SKM-1 treated with dmso at 0.1 percent for 144 hours (cell line): ENCODE measurements around the gene ELMO1.

Source experiments
- DNase-seq: peaks from one replicate; lab custom pipeline; 2025; ENCODE audit not compliant: unreplicated experiment; lab: John Stamatoyannopoulos, UW

Gene ELMO1

GRCh38 chr7:37352251-37352880 is 96.3 kb downstream of the ELMO1 start:
- DNase-seq, result no peak

DNA sequence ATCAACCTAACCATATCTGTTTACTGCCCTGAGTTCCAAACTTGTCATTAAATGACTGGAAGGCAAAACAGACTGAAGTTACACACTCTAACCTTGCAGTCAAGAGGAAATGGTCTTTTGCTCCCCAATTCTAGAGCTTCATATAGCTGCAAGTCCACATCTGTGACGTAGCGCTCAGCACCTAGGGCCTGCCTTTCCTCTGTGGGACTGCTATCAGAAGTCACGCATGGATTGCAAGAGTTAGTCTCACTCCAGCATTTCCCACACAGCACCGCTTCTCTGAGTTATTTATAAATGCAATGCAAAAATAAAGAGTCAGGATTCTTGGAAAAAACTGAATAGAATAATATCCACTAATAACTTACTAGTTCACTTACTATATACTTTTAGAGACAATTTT is 96.9 kb downstream of the ELMO1 start:
- no peak for DNase-seq

DNA sequence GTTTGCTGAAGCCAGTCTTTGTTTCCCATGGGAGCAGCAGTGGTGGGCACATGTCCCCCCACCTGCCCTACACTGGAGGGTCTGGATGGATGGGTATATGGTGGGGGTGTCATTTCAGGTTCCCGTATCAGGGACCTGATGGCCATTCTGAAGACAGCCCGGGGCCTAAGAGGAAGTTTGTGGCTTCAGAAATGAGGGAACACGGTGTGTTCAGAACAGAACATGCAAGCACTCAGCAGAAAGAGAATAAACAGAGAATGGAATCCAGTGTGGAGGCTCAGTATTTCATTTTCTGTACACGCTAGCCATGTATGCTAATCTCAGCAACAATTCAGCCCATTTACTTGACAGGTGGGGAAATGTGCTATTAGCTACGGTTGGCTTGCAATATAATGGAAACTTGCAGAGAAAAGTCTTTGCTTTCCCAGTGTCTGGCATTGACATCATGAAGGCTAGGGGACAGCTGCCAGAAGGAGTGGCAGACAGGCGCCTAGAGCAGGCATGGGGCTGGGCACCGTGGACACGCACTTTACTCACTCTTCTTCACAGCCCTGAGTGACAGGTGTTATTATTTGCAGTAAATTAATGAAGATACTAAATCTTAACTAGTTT is 98.6 kb downstream of the ELMO1 start:
- peak; percentile 35 for DNase-seq

GRCh38 chr7:37348982-37349381 is 99.7 kb downstream of the ELMO1 start:
- no peak for DNase-seq

GRCh38 chr7:37346761-37347160 is 101.9 kb downstream of the ELMO1 start:
- no peak for DNase-seq

GRCh38 chr7:37344886-37345579 is 103.6 kb downstream of the ELMO1 start:
- no peak for DNase-seq

GRCh38 chr7:37342688-37343471 is 105.8 kb downstream of the ELMO1 start:
- DNase-seq, result peak; percentile 93

GRCh38 chr7:37342176-37342687 is 106.4 kb downstream of the ELMO1 start:
- DNase-seq, result peak; percentile 22

- no peak for DNase-seq
Observed at GRCh38 chr7:37341033-37341630, 107.5 kb downstream of the ELMO1 start.

DNA sequence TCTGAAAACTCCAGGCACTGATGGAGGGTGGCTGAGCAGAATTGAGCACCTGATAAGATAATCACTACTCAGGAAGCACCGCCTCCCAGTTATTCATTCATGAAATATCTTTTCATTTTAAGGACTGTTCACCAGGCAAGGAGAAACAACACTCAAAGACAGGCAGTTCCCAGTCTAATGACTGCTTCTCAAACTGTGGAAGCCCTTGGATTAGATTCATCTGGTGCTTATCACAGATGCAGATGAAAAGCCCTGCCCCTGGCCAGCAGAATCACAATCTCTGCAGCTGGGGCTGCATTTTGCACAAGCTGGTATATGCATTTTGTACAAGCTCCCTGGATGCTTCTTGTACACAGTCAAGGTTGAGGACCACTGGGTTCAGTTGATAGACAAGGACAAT is 109.7 kb downstream of the ELMO1 start:
- no peak for DNase-seq

- no peak for DNase-seq
Observed at GRCh38 chr7:37337522-37337921, 111.1 kb downstream of the ELMO1 start.

GRCh38 chr7:37336259-37336658 is 112.4 kb downstream of the ELMO1 start:
- peak; percentile 16 for DNase-seq

DNA sequence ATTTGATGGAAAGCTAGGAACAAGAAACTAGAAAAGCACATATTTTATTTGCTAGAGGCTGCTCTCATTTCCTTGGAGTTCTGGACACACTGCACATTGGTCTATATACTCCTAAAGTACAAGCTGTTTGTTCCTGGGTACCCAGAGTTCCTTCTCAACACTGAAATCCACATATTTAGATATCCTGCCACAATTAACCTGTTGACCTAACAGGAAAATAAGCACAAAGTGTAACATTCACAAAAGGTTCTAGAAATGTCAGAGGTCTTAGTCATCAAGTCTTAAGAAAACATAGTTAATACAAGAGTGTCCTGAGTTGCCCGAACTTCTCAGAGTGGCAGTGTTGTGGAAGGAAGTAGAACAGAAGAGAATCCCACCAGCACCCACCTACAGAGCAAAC is 115.6 kb downstream of the ELMO1 start:
- DNase-seq, result no peak

GRCh38 chr7:37332243-37333016 is 116.2 kb downstream of the ELMO1 start:
- DNase-seq, result no peak

GRCh38 chr7:37330775-37331174 is 117.9 kb downstream of the ELMO1 start:
- DNase-seq, result no peak

DNA sequence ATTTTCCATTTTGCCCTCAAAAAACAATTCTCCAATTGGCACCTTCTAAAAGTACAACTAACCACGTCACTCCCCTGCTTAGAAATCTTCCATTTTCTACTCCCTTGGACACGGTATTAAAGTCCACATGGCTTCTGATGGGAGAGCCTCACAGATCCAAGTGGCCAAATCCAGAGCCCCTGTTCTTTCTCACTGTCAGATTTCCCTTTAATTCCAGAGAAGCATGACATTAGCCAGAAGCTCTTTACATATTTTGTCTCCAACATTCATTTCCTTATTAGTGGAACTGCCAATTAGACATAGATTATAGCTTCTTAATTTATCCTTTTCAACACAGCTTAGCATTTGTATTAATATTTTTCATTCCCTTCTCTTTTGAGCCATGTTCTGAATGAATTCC is 118.7 kb downstream of the ELMO1 start:
- no peak for DNase-seq

DNA sequence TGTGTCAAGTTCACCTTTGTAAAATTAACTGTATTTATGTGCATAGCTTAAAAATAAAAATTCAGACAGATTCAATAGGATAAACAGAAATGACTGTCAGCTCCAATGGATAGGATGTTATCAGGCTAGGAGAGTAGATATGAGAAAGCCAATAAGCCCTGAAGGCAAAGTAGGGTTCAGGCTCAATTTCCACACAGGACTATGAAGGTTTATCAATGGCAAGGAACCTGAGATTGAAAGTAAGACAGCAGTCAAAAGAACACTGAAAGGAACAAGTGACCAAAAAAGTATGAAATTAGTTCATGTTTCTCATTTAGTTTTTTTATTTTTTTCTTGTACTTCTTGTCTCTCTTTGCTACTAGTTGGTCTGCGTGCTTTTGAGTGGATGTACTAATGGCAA is 121.4 kb downstream of the ELMO1 start:
- no peak for DNase-seq

DNA sequence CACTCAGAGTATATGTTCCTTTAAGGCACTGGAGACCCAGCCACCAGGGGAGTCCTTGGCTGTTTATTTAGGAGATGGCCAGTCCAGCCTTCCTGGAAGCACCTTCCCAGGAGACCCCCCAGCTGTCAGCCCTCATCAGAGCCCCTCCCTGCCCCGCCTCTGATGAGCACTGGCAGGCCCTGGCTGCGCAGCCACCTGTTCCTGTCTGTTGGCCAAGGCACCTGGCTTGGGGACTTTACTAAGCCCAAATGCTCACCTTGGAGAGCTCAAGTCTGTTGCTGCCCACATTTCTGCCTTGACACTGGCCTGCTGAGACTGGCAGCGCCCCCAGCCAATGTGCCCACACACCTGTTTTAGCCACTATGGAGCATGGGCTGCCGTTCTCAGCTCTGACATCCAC is 124.7 kb downstream of the ELMO1 start:
- no peak for DNase-seq

- no peak for DNase-seq
Observed at GRCh38 chr7:37322831-37323230, 125.8 kb downstream of the ELMO1 start.

DNA sequence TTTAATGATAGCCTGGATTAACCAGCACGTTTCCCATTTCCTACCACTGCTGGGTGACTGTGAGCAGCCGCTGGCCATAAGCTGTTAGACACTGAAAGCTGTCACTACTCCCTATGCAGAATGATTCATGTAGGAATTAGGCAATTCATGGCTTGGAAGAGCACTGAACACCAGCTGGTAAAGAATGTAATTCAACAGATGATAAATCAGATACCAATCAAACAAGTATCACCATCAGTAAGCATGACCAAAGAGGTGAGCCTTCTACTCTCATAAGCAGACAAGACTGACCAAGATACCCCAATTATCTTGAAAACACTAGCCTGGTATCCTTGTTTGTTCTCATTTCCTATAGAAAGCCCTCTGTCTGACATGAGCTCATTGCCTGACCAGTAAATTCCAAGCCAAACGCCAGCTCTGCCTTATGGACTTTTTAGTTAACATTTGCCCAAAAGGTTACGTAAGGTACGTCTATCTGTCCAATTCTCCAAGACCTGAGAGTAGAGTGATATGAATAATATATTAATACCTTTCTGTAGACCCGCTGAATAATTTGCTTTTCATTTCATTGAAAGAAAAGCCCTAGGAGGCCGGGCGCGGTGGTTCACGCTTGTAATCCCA is 127.7 kb downstream of the ELMO1 start:
- DNase-seq, result no peak
